GM19035 (cell line): ENCODE data around the gene AP4E1.
A peak's percentile ranks its signal among the peaks of the same experiment; 100 is the strongest.
"Not testable (repeated sequence)": the region's sequence is repeated elsewhere in the genome, so short reads cannot be mapped to it uniquely, and the experiment has no call there.

ENCODE experiments used
- ATAC-seq: cut with Tn5 transposase; IDR thresholded peaks from one replicate; pipeline ENCODE4 v1.9.1; 2021; ENCODE audit not compliant: unreplicated experiment

AP4E1 gene

DNA sequence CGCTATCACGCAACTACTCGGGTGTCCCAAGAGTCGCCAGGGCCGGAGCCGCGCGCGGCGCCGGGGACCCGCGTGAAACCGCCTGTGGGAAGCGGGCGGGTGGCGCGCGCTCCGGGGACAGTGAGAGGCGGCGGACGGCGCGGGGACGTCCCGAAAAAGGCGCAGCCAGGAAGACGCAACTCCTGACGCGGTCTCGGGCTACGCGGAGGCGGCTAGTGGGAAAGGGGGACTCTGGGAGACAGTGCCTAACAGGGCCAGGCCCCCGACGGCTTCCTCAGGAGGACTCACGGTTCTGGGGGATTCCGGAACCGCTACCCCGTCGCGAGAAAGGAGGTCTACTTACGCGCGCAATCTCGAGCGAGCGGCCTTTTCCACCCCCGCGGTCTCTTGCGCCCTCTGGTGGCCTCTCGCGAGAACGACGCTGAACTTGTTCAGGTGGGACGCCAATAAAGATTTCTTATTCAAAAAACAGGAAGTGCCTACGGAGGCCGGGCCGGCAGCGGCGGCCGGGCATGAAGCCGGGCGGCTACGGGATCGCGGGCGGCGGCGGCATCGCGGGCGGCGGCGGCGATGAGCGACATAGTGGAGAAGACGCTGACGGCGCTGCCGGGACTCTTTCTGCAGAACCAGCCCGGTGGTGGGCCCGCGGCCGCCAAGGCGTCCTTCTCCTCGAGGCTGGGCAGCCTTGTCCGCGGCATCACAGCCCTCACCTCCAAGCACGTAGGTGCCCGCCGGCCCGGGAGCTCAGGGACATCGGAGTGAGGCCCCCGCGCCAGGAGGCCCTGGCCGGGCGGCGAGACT lies at the start of gene AP4E1:
Gene AP4E1, plus strand, starts transcription at position 475 of the 801 bp plus-strand sequence. Its CDS starts 96 bp downstream, at position 571.
- peak; percentile 56 for ATAC-seq

DNA sequence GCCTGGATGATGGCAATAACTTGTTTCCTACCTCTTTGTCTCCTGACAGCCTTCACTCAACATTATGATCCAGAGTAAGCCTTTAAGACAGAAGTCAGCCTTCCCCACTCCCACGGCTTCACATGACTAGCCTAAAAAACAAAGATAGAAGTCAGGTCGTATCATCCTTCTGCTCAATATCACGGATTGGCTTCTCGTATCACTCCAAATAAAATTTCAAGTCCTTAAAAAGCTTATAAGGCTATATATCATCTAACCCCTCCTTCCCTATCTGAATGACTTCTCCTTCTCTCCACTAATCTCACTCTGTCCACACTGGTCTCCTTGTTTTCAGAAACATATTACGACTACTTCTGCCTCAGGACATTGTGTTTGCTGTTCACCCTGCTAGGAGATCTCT lies 47.7 kb upstream of the AP4E1 start:
- ATAC-seq: no peak

DNA sequence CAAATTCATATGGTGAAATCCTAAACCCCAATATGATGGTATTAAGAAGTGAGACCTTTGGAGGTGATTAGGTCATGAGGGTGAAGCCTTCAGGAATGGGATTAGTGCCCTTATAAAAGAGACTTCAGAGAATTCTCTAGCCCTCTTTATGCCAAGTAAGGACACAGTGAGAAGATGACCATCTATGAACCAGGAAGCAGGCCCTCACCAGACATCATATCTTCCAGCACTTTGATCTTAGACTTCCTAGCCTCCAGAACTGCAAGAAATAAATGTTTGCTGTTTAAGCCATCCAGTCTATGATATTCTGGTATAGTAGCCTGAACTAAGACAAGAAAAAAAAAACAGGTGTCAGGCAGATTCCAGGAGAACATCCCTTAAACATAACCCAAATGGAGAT lies 45.9 kb upstream of the AP4E1 start:
- no peak for ATAC-seq

DNA sequence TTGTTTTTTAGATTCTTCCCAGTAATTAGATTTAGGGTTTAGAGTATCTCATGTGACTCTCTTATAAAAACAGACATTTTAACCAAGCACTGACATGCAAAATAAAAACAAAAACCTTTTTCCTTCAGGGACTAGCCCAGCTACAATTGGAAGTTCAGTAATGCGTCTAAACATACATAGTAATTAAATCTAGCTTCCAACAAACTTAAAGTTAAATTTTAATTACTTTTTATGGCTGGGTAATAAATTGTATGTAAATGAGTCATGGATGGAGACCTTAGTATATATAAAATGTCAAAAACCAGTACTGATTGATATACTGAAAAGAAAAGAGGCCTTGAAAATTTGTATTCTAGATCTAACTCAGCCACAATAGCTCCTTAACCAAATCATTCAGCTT lies 43.6 kb upstream of the AP4E1 start:
- no peak for ATAC-seq

DNA sequence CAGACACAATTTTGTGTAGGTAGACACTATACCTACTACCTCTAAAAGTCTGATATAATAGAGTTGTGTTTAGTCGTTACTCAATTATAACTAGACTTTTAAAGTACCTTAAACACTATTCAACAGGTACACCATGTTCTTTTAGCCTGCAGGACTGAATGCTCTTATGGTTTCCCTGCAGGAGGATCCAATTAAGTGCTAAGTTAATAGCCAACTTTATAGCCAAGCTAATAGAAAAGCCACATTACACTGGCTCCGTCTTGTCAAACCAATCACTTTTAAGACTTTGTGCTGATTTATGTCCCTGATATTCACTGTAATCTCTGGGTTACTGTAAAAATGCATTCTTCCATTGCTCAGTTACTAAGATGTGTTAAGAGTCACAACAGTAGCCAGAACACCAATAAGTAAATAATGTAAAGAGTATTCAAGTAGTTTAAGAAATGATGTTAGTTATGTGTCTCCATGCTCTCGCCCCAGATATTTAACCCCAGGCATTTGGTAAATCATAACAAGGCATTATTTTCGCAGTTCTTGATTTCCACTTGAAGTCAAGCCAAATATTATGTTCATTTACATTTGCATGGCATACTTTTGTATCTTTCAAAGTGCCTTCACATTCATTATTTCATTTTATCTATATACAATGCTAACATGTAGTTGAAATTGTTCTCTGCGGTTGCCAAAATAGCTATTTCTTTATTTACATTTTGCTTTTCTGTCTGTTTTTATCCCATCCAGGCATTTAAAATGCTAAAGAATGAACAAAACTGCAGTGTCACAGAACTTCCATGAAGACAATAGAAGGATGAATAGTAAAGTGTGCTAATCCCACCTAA lies 42.7 kb upstream of the AP4E1 start:
- ATAC-seq: no peak

DNA sequence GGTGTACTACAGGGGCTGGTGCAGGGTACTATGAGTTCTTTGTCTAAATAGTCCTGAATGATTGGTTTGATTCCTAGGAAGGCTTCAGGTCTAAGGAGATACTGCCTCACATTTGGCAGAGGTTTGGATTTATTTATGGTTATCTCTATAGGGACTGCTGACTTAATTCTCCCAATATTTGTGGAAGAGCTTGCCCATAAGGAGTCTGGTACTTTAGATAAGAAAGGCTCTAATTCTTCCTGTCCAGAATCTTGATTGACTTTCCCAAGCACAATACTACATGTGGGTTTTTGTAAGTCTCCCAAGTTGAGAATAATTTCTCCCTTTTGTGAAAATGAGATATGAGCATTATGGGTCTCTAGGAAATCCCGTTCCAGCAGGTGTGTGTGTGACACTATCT lies 36.7 kb upstream of the AP4E1 start:
- ATAC-seq: no peak

DNA sequence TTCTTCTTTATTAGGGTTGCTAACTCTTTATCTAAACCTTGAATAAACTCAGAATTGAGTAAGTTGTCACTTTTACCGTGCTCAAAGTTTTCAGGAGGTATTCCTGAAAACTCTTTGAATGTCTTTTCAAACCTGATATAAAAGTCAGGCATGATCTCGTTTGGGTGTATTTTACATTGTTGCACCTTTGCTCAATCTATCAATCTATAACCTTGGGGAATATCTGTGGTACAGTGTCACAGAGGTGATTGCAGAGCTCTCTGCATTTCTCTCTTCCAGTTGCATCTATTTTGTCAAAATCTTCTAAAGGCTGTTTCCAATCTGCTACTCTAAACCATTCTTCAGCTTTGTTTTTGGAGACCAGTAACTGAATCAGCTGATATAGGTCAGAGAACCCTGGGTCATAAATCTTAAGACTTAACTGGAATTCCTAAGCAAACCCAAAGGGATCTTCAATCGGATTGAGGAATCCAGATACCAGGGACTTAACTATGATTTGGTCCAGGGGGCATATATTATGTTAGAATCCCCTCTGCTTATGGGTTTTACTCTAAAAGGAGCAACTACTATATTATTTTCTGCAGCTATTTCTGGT lies 35.6 kb upstream of the AP4E1 start:
- ATAC-seq: no peak

DNA sequence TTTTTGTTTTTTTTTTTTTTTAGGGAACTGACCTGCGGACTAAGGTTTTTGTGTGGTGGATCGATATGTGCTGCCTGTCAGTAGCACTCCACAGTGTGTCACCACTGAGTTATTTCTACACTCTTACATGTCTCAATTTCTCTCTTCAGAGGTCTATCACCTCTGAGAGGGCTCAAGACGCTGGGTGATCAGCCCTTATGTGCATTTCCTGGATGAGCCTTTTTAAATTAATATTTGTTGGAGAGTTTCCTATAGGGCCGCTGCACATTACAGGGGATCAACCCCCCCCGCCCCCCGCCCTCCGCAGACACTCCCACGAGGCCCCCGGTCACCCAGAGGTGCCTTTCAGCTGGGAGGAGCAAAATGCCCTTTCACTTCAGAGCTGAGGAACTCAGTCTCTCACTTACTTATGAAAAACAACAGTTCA lies 34.5 kb upstream of the AP4E1 start:
- ATAC-seq: peak; percentile 56

DNA sequence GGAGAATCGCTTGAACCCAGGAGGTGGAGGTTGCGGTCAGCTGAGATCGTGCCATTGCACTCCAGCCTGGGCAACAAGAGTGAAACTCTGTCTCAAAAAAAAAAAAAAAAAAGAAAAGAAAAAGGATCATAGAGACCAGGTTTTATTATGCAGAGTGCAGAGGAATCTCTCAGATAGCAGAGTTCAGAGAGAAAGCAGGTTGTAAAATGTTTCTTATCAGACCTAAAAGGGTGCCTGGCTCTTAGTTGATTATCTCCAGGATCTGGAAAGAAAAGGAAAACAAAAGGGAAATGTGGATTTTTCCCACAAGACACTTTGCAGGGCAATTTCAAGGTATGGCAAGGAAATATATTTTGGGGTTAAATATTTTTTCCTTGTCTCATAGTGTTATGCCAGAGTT lies 33.2 kb upstream of the AP4E1 start:
- ATAC-seq: not testable (repeated sequence)

DNA sequence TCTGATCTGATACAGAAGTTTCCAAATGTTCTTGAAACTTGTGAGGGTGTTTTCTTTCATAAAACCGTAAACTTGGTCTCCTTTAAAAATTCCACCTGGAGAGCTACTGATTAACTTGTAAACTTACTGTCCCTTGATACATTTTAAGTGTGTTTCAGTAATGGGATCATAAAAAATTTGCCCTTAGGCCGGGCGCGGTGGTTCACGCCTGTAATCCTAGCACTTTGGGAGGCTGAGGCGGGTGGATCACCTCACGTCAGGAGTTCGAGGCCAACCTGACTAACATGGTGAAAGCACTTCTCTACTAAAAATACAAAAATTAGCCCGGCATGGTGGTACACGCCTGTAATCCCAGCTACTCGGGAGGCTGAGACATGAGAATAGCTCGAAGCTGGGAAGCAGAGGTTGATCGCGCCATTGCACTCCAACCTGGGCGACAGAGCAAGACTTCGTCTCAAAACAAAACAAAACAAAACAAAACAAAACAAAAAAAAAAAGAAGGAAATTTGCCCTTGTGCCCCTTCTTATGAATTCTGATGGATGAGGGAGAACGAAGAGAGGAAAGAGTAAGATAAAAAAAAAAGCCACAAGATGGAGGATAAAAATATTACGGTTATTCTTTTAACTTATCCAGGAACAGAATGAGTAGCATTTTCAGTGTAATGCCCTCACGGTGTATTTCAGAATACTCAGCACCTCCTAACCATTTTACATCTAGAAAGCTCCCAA lies 32.1 kb upstream of the AP4E1 start:
- ATAC-seq: no peak

DNA sequence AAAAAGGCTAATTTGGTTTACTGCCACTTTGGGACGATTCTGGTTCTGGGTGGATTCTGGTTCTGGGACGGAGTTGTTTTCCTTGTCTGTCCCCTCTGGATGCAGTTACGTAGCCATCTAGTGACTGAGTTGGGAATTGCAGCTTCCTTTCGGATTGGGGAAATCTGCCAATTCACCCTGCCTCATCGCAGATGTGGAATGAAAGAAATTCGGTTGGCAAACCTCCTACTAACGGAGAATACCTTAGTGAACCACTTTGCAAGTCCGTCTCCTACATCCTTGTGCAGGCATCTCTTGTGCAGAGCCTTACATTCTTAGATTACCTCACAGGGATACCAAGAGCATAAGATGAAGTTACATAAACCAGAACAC lies 31.5 kb upstream of the AP4E1 start:
- no peak for ATAC-seq

DNA sequence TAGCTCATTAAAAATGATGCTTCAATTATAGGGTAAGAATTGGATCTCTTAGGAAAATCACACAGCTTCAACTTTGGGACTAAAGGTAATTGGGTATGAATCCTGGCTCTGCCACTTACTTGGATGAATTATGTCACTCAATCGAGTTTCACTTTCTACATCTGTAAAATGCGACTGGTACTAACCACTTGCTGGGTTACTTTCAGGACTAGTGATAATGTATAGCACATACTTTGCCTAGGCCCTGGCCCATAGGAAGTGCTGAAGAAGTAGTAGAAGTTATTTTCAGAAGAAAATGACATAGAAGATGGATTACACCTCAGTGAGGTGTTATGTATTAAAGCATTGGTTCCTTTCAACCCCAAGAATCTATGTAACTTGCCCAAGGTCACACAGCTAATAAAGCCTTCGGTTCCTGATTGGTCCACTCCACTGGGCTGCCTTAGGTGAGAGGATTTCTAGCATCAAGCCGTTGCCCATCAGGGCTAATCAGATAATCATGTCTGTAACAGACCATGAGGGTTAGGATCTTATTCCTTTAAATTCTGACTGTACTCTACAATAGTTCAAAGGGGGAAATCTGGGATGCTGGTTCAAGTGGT lies 29.4 kb upstream of the AP4E1 start:
- peak; percentile 60 for ATAC-seq

DNA sequence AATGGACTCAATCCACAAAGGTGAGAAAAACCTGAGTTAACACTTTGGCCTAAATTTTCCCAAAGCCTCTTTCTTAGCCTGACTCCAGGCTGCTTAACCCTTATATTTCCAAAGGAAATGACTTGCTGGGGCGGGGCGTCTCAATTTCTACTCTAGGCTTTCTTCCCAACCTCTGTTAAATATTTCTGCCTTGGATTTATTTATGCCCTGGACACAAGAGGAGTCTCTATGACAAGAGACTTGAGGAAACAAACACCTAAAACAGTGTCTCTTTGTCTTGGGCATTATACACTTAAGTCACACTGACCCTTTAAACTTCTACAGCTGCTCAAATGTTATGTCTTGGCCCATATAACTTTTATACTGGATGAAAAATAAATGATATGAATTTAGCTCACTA lies 28.3 kb upstream of the AP4E1 start:
- no peak for ATAC-seq

DNA sequence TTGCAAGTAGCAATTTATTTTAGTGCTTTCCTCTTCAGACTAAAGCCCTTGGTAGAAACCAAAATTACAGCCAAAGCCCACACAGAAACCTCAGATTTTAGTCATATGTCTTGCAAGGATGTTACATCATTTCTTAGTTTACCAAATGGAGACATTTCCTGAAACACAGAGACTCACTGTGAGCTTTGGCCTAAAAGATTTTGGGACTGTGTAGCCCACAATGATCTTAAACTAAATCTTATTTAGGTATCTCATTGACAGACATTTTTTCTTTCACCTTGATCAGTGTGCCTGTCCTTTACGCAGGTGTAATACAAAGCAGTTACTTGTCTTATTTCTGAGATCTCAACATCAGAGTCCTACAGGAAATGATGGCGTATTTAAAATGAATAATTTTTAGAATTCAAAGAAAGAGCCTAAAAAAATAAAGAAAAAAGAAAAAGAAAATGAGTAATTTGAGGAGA lies 27.8 kb upstream of the AP4E1 start:
- ATAC-seq: peak; percentile 48

DNA sequence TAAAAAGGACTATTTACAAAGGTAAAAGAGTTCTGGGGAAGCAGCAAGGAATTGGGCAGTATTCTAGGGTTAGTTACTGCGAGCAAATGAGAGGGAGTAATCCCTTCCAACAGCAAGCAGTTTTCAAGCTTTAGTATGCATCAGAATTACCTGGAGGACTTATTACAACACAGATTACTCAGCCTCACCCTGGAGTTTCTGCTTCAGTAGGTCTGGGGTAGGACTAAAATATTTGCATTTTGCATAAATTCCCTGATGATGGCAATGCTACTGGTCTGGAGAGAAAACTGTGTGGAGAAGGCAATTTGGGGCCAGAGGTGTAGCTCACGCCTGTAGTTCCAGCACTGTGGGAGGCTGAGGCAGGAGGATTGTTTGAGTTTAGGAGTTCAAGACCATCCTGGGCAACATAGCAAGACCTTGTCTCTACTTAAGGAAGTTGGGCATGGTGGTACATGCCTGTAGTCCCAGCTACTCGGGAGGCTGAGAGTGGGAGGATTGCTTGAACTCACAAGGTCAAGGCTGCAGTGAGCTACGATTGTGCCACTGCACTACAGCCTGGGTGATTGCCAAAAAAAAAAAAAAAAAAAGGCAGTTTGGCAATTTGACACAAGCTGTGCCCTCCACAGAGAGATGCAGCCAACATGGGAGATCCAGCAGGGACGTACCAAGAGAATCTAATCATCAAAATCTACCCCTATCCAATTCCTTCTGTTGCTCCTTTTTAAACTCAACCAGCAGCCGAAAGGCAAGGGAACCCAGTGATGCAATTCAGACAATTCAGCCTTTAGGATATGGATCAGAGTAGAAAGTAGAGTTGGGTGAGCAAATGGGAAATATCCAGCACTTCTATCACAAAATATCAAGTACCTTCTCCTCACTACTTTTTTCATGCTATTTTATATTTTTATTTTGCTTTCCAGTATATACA lies 27.1 kb upstream of the AP4E1 start:
- ATAC-seq: no peak

DNA sequence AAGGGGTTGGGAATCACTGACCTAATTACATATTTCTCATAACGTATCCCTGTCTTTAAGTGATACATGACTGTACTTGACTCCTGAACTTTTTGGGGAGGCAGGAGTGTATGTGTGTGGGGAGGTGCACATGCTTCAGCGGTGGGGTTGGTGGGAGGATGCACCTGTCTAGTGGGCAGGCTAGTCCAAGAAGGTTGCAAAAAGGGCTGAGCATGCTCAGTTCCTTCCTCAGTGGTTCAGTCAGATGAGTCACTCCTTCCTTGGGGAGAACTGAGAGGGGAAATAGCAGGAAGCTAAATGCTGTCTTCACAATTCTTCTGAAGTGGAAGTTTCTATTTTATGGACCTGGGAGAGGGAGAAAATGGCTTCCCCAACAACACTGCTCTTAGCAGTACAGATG lies 24.6 kb upstream of the AP4E1 start:
- ATAC-seq: no peak

DNA sequence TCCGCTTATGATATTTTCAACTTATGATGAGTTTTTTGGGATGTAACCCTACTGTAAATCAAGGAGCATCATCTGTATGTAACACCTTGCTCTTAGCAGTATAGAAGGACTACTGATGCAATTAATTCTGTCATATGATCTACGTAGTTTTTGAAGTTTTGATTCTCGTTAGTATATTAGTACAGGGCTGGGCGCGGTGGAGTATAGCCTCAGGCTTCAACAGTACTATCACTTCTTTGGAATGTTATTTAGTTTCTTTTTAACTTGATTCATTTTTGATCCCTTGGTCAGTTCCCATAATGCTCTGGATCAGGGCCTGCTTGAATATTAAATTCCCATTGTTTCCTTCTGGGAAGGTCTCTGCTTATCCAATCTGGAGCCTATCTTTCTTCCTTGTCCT lies 23.9 kb upstream of the AP4E1 start:
- no peak for ATAC-seq

DNA sequence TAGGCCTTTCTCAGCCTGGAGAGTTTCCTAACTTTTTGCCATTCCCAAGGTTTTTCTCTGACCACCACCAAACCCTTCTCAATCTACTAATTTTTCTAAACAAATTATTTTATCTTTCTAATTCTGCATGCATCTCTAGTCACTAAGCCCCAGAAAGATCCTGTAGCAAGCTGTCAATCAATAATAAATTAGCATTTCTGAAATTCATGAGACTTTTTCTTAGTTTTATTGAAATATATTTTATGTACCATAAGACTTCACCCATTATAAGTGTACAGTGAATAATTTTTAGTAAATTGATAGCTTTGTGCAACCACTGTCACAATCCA lies 22.4 kb upstream of the AP4E1 start:
- no peak for ATAC-seq

DNA sequence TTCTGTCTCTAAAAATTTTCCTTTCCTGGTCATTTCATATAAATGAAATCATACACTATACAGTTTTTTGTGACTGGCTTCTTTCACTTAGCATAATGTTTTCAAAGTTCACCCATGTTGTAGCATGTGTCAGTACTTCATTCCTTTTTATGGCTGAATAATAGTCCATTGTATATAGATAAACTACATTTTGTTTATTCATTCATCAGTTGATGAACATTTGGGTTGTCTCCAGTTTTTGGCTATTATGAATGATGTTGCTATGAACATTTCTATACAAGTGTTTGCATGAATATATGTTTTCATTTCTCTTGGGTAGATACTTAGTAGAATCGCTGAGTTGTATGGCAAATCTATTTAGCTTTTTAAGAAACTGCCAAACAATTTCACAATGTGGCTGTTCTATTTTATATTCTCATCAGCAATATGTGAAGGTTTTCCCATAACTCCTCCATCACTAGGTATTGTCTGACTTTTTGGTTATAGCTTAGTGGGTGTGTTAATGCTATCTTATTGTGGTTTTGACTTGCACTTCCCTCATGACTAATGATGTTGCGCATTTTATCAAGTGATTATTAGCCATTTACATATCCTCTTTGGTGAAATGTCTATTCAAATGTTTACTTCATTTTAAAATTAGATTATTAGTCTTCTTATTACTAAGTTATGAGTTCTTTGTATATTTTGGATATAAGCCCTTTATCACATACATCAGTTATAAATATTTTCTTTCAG lies 21.7 kb upstream of the AP4E1 start:
- ATAC-seq: no peak
